ENCODE results near the gene HNRNPM.

HNRNPM gene

DNA sequence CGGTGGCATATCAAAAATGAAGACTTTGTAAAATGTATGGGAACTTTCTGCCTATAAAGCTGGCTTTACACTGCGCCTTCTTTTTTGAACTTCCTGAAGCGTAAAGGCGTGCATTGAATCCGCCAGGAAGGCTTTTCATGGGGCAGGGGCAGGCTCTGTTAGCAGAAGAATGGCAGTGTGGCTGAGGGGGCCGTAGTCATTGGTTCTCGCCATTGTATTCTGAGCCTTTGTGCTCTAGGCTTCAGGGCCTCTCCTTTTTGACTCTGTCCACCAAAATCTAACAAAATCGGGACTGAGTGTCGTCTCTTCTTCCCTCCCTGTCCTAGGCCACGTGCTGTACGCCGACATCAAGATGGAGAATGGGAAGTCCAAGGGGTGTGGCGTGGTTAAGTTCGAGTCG lies 43.6 kb downstream of the HNRNPM start:
- no peak for DNase-seq (ENCODE audit: extremely low spot score)
- ChIA-PET POLR2A (interaction anchor here (1.0 to 1.3 kb wide), 2 partner anchors 17 to 25 kb away, joined by 3 read pairs; partner anchors contain the start of gene ZNF414), CTCF (interaction anchor here (0.6 kb wide), 1 partner anchor 133 kb away, joined by 3 read pairs; no protein-coding TSS in a partner anchor)
- TF ChIP-seq, protein P1, sequence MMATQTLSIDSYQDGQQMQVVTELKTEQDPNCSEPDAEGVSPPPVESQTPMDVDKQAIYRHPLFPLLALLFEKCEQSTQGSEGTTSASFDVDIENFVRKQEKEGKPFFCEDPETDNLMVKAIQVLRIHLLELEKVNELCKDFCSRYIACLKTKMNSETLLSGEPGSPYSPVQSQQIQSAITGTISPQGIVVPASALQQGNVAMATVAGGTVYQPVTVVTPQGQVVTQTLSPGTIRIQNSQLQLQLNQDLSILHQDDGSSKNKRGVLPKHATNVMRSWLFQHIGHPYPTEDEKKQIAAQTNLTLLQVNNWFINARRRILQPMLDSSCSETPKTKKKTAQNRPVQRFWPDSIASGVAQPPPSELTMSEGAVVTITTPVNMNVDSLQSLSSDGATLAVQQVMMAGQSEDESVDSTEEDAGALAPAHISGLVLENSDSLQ (IDR thresholded peaks at IDR 0.05) = no peak
- TF ChIP-seq FOXK2 (IDR thresholded peaks at IDR 0.05) (no peak), FOXA1 (IDR thresholded peaks at IDR 0.05) (no peak), ELF4 (IDR thresholded peaks at IDR 0.05) (no peak), NFRKB (IDR thresholded peaks at IDR 0.05) (no peak), FOXM1 (IDR thresholded peaks at IDR 0.05; ENCODE audit: borderline replicate concordance) (no peak)

GRCh38 chr19:8489561-8490394 lies 45.0 kb downstream of the HNRNPM start:
- TF ChIP-seq FOXA1 (IDR thresholded peaks at IDR 0.05) (no peak), SP1 (IDR thresholded peaks at IDR 0.05) (no peak), NFRKB (IDR thresholded peaks at IDR 0.05) (no peak), L3MBTL2 (conservative IDR thresholded peaks at IDR 0.05) (no peak), TARDBP (IDR thresholded peaks at IDR 0.05) (no peak)
- CTCF ChIA-PET = no interaction called here
- POLR2A ChIA-PET = interaction anchor here (1.0 to 2.0 kb wide), 2 partner anchors 24 kb away, joined by 3 to 8 read pairs; partner anchors contain the start of gene ZNF414

DNA sequence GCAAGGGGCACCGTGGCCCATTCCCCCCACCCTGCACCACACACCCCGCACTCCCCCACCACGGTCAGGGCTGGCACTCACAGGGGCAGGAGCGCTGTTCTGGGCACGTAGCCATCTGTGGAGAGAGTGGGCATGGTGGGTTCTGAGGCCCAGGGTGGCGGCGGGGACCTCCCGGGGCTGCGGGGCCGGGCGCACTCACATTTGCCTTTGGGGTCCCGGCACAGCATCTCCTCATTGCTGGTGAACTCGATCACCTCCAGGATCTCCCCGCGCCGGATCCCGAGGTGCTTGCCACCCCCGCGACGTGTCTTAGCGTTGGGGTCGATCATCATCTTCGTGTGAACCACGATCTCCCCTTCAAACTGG lies 45.6 kb downstream of the HNRNPM start:
- DNase-seq (ENCODE audit: extremely low spot score) = no peak
- POLR2A ChIA-PET = interaction anchor here (2.0 kb wide), 1 partner anchor 23 kb away, joined by 8 read pairs; the partner anchor contains the start of gene ZNF414
- TF ChIP-seq SUZ12 (IDR thresholded peaks at IDR 0.05) (no peak), FOXM1 (IDR thresholded peaks at IDR 0.05; ENCODE audit: borderline replicate concordance) (no peak)
- CTCF ChIA-PET = no interaction called here

More at GRCh38 chr19:8489561-8490394, 45.0 kb downstream of the HNRNPM start:
- DNase-seq (ENCODE audit: extremely low spot score) = no peak

DNA sequence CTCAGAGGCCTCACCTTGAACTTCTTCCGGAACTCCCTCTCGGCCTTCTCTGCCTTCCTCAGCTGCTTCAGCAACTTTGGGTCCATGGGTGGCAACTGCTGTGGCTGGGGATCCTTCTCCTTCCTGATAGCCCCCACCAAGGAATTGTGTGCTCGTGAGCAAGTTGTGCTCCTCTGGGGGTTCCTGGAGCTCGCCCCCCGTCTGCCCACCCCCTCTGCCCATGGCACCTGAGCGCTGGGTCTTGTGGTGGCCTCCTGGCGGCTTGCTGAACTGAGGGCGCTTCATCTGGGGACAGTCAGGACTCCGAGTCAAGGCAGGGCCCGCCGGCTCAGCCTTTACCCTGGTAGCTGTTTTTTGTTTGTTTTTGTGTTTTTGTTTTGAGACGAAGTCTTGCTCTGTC lies 46.1 kb downstream of the HNRNPM start:
- CTCF ChIA-PET = no interaction called here
- POLR2A ChIA-PET = interaction anchor here (2.0 kb wide), 1 partner anchor 23 kb away, joined by 8 read pairs; the partner anchor contains the start of gene ZNF414
- TF ChIP-seq BHLHE40 (IDR thresholded peaks at IDR 0.05; ENCODE audit: borderline replicate concordance) (no peak), LEF1 (IDR thresholded peaks at IDR 0.05; ENCODE audit: borderline replicate concordance) (no peak), HDGF (IDR thresholded peaks at IDR 0.05; ENCODE audit: borderline replicate concordance) (no peak), TARDBP (IDR thresholded peaks at IDR 0.05) (no peak), ARNT (IDR thresholded peaks at IDR 0.05) (no peak), FOXM1 (IDR thresholded peaks at IDR 0.05; ENCODE audit: borderline replicate concordance) (no peak), NFRKB (IDR thresholded peaks at IDR 0.05) (no peak), SUZ12 (IDR thresholded peaks at IDR 0.05) (no peak), CTBP1 (IDR thresholded peaks at IDR 0.05; ENCODE audit: borderline replicate concordance) (no peak), FOXA1 (IDR thresholded peaks at IDR 0.05) (no peak), FOXK2 (IDR thresholded peaks at IDR 0.05) (no peak), ZNF384 (IDR thresholded peaks at IDR 0.05) (no peak), L3MBTL2 (conservative IDR thresholded peaks at IDR 0.05) (no peak), SP1 (IDR thresholded peaks at IDR 0.05) (no peak)
- TF ChIP-seq, protein P1 (IDR thresholded peaks at IDR 0.05) = no peak
- no peak for DNase-seq (ENCODE audit: extremely low spot score)

GRCh38 chr19:8491574-8491973 lies 46.8 kb downstream of the HNRNPM start:
- POLR2A ChIA-PET = interaction anchor here (2.0 kb wide), 1 partner anchor 22 kb away, joined by 8 read pairs; the partner anchor contains the start of gene ZNF414

More at GRCh38 chr19:8491574-8491973, 46.8 kb downstream of the HNRNPM start:
- TF ChIP-seq, protein P1 (IDR thresholded peaks at IDR 0.05) = no peak
- TF ChIP-seq HDGF (IDR thresholded peaks at IDR 0.05; ENCODE audit: borderline replicate concordance) = no peak
- no peak for TF ChIP-seq ELF4 (IDR thresholded peaks at IDR 0.05)
- TF ChIP-seq ZNF384 (IDR thresholded peaks at IDR 0.05) = no peak
- no peak for TF ChIP-seq FOXK2 (IDR thresholded peaks at IDR 0.05)
- no peak for TF ChIP-seq FOXM1 (IDR thresholded peaks at IDR 0.05; ENCODE audit: borderline replicate concordance)
- no peak for TF ChIP-seq SP1 (IDR thresholded peaks at IDR 0.05)
- no peak for TF ChIP-seq FOXA1 (IDR thresholded peaks at IDR 0.05)
- TF ChIP-seq NFRKB (IDR thresholded peaks at IDR 0.05) = no peak
- no peak for TF ChIP-seq LEF1 (IDR thresholded peaks at IDR 0.05; ENCODE audit: borderline replicate concordance)
- TF ChIP-seq SUZ12 (IDR thresholded peaks at IDR 0.05) = no peak
- no peak for TF ChIP-seq L3MBTL2 (conservative IDR thresholded peaks at IDR 0.05)
- TF ChIP-seq BHLHE40 (IDR thresholded peaks at IDR 0.05; ENCODE audit: borderline replicate concordance) = no peak
- no peak for TF ChIP-seq TARDBP (IDR thresholded peaks at IDR 0.05)
- TF ChIP-seq ARNT (IDR thresholded peaks at IDR 0.05) = no peak
- TF ChIP-seq CTBP1 (IDR thresholded peaks at IDR 0.05; ENCODE audit: borderline replicate concordance) = no peak
- CTCF ChIA-PET = interaction anchor here (0.7 kb wide), 1 partner anchor 44 kb away, joined by 6 read pairs; no protein-coding TSS in a partner anchor
- DNase-seq (ENCODE audit: extremely low spot score) = no peak

All from HEK293T (cell line).